HG03520 (cell line): Measurements from ENCODE around the gene CDK15.

ENCODE experiments used
- ATAC-seq: cut with Tn5 transposase; IDR thresholded peaks from one replicate; pipeline ENCODE4 v1.9.1; 2021; ENCODE audit warnings: mild to moderate bottlenecking, moderate library complexity; ENCODE audit not compliant: unreplicated experiment

The CDK15 gene

DNA sequence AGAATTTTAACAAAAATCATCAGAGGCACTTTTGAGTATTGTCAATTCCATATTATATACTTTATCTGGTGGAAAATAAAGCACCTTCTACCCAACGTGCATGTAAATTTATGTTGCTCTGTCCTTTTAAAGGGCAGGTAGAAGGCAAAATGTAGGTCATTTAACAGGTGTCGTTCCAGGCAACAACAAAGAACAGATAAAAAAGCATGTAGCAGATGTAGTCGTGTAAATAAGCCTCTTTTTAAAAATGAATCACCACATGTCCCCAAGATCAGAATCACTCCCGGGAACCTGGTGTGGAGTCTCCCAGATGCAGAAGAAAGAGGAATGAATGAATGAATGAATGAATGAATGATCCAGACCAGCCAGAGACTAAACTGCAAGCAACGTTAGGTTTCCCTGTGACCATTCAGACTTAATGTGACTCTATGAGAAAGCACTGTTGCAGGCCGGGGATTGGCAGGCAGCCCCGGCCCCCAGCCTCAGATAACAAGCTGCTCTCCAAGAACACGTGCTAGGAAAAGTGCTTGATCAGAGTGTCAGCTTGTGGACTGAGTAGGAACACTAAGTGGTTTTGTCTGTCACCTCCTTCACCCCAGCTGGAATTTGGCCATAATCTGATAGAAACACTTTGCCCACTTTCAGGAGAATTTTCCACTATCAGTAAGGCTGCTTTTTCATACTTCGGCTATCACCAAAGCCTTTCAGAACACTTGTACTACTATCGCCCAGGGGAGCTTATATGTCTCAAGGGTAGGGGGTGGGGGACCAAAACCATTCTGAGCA lies 100.6 kb downstream of the CDK15 start:
- ATAC-seq, result no peak

DNA sequence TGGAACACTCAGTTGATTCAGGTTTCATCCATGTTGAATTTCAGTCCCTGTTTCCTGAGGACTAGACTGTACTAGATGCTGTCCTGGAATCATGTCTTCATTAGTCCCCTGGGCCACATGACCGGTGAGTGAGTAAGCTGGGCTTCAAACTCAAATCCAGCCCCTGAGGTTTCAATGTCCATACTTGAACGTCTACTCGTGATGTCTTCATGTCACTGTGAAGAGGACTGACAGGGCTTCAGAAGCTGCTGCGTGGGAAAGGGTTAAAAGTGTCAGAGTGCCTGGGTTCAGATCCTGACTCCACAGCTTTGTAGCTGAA lies 101.2 kb downstream of the CDK15 start:
- no peak for ATAC-seq

DNA sequence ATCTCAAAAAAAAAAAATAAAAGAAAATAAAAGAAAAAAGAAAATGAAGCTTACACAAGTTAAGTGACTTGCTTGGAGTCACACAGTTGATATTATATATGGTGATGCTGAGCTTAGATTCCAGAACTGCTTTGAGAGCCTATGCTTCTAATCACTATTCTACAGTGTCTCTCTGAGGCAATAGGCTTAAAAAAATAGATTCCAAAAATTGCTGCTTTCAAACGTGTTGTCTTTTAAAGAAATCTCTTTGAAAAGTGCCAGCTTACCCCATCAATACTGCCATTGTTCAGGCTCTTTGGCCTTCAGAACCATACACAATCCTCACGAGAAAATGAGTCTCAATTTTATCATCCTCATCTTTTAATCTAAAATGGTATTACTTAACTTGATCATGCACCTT lies 102.6 kb downstream of the CDK15 start:
- no peak for ATAC-seq

DNA sequence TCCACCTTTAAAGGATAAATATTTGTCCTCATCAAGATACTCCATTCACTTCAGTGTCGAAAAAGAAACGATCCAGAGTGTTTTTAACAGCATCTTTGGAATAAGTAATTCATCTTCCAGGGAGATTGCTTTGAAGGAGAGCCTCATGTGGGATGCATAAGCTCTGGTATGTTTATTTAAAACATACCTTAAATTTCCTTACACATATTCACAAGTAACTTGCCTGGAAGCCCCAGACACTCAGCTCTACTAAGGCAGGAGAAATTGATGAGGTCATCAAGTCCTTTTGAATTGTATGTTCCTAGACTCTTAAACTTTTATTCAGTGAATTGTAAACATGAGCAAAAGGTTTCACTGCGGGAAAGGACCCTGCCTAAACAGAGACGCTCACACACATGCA lies 103.0 kb downstream of the CDK15 start:
- no peak for ATAC-seq

DNA sequence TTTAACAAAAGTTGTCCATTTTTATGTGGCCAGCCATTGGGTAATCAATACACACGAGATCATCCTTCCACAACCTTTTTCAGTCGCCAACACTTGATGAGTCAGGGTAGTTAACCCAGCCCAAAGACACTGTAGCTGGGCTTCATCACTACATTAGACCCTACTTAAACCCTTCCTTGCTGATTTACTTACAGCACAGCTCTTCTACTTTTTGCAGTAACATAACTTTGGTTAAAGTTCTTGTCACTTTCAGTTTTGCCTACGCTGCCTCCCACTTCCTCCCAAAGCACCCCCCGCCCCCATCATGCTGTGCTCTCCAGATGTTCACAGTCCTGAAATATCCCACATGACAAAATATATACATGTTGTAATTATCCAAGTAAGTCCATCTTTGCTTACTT lies 103.6 kb downstream of the CDK15 start:
- peak; percentile 56 for ATAC-seq

DNA sequence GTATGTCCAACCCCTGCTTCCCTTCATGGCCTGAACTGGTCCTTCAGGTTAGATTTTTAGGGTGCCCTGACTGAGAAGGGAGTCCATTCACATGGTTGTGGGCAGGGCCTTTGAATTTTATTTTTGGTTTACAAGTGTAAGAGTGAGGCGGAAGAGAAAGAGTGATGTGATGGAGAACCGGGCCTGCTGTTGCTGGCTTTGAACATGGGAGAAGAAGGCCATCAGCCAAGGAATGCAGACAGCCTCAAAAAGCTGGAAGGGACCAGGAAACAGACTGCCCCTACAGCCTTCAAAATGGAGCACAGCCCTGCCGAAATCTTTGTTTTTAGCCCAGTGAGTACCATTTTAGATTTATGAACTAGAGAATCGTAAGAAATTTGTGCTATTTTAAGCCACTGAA lies 105.0 kb downstream of the CDK15 start:
- no peak for ATAC-seq

DNA sequence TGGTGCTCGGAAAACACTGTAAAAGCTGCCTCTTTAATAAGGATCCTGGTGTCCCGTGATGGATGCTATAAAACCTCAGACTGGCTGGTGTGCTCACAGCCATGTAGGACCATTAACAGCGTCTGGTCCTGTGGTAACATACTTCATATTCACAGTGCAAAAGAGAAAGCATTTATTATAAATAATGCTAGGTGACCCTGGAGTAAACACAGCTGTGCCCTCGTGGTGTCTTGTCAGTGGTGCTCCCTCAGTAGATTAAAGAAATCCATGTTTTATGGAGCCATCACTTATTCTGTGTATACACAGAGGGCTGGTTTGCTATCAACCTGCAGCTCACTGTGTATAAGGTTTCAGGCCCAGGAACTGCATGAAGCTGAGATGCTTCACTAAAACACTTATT lies 106.9 kb downstream of the CDK15 start:
- ATAC-seq, result no peak

DNA sequence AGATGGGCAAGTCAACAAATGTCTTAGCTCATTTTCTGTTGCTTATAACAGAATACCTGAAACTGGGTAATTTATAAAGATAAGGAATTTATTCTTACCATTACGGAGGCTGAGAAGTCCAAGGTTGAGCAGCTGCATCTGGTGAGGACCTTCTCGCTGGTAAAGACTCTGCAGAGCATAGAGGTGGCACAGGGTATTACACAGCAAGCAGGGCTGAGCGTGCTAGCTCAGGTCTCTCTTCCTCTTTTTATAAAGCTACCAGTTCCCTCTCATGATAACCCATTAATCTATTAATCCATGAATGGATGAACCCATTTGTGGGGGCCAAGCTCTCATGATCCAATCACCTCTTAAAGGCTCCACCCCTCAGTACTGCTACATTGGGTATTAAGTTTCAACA lies 109.1 kb downstream of the CDK15 start:
- peak; percentile 88 for ATAC-seq

DNA sequence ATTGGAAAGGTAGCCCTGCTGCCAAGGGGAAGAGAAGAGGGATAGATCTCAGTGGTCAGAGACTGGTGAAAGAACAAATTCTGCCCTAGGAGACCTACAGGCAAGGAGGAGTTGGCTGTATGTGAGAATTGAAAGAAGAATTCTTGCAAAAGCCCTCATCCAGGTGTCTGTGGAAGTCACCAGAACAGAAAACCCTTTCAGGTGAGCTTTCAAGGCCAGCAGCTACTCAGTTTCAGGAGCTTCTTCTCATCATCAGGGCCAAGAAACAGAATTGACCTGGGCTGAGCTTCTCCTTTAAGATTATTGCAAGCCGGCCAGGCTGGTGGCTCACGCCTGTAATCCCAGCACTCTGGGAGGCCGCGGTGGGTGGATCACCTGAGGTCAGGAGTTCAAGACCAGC lies 110.2 kb downstream of the CDK15 start:
- no peak for ATAC-seq

DNA sequence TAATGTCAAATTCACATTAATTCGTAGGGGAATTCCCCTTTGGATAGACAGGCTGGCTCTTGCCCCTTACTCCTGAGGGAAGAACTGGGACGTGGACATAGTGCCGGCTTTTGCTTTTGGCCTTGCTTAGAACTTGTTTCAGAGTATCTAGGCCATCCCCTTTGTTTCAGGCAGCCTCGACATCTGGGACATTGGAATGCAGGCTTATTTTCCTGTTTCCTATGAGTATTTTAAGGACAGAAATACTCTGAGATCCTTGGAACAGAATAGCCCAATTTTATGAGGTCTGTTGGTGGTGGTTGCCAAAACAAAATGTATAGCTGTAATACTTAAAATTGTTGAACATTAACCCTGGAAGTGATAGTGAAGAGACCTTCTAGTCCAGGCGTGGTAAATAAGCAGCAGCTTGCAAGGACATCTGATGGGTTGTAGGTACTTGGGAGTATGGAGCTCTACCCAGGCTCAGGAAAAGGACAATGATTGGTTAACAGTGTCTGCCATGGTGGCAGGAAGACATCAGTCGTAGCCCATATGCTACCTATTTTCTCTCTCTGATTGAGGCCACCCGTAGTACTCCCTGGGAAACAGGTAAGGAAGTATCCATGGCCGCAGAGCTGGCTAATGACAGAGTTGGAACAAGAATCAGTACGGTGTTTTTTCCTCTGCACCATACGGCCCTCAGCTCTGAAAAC lies 112.4 kb downstream of the CDK15 start:
- ATAC-seq, result no peak

DNA sequence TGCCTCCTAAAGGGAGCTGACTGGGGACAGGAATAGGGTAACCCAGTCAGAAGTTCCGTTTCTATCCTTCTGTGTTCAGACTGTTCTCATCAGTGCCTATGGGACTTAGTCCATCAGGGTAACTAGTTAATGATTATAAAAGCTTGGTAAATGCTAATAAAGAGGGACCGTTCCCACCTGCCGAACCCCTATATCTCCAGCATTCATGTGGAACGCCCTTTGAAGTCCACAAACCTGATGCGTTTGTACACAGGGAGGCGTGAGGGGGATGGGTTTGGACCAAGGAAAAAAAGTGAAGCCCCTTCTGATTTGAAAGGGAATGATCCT lies 112.9 kb downstream of the CDK15 start:
- ATAC-seq, result no peak

DNA sequence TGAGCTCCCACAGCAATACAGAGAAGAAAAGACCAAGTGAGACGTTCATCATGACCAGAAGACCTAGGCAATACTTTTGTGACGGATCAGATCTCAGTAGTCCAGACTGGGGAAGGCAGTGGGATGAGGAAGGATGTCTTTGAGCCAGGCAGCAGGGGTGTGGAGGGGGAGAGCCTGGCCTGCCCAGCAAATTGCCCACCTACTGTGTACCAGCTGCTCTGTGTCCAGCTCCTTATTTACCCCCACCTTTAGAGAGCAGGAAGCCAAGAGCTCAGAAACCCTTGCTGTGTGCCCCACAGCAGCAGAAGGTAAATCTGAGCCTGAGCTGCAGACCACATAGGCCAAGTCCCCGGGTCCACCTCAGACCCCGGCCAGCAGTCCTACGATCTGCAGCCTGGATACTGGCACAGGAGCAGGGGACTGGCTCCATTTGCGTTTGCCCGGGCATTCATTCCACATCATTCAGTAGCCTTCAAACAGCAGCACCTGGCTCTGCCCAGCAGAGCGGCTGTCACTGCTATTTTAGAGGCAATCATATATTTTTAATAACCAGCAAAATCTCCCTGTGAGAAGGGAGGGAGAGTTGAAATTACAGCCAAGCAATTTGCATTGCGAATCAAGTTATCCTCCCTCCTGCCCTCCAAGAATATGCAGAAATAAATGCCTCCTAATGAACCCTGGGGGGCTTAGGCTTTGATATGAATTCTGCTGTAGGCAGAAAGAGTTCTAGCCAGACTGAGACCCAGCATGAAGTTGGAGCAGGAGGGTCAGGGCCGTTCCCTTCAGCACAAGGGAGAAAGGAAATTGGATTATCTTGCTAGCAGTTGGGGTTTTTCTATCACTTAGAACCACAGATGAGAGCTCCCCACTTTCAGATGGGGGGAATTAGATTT lies 117.3 kb downstream of the CDK15 start:
- no peak for ATAC-seq

DNA sequence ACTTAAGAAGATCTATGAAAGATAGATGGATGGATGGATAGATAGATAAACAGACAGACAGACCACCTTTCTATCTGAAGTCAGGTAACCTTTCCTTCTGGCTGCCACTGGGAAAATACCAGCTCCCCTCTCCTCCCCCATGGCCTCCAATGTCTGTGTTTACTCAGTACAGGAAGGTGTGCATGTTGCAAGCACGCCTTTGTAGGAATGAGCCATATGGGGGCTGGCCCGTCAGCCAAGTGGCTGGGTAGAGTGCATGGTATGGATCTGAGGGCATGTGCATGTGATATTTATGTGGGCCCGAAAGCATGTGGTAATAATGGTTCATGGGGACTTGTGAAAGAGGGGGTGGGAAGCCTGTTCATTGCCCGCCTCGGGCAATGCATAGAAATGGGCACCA lies 118.1 kb downstream of the CDK15 start:
- no peak for ATAC-seq

DNA sequence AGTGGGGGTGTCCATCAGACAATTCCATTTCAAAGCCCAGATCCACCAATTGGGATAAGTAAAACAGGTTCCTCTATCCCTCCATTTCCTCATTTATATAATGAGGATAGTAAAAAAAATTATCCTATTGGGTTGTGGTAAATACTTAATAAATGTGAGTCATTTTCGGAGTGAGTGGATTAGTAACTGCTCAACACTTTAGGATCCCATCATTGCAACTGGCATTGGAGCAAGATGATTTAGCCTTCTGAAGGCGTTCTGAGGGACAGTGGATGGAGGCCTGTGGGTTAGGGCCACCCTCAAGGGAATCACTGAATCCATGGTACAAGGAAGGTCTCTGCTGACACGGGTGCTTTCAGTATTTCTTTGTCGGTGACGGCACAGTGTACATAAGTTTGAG lies 118.7 kb downstream of the CDK15 start:
- ATAC-seq, result no peak

DNA sequence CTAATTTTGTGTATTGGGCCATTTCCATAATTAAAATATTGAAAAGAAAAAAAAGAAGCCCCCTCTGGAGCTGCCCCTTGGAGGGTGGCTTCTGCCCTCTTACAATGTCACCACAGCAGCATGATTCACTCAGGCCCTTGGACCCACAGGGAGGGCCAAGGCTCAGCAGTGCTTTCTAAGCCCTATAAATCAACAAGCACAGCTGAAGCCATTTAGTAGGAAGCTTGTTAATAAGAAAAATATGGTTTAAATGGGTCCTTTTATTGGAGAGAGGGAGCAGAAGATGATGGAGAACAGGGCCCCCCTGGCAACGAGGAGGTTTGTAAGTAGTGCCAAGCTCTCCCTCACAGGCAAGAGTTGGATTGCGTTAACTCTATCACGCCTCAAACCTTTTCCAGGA lies 119.7 kb downstream of the CDK15 start:
- ATAC-seq, result no peak

DNA sequence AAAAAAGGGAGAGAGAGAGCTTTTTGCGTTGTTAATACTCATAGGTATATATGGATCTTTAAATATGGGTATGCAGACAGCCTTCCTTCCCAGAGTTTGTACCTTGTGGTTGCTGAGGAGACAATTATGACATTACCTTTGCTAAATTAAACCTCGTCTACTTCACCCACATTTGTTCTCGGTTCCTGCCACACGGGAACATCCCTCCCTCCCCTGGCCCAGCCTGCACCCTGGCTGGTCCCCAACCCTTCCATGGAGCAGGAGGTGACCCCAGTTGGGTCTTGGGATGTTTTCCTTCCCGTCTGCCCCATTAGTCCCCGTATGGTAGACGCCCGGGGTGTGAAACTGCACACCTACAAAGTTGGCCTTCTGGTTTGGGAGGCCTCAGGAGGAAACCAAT lies 122.0 kb downstream of the CDK15 start:
- ATAC-seq, result no peak

DNA sequence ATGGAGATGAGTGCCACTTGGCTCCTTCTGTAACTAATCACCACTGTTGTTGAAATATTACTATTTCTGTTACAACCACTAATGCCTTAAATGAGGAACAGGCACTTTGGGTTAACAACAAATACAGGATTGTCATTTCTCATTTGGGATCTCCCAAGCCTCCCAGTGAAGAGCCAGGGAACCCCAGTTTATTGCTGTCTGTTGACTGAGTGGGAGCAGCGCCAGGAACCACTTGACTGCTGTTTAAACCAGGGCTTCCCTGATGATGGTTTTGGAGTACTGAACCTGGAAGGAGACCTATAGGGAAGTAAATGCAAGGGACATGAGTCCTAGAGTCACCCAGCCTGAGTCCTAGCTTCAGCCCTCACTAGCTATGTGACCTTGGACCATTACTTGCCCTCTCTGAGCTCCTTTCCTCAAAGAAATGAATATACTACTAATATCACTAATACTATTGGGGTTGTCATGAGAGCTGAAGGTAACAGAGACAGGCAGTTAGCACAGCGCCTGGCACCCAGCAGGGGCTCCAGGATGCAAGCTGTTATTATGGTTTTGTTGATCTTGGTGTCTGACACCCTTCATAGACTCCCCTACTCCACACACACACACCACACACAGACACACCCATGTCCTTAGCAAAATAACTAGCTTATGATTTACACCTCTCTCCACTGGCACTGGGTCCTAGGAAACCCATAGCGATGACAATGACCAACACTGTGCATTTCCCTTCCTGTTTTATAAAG lies 123.1 kb downstream of the CDK15 start:
- ATAC-seq, result no peak

DNA sequence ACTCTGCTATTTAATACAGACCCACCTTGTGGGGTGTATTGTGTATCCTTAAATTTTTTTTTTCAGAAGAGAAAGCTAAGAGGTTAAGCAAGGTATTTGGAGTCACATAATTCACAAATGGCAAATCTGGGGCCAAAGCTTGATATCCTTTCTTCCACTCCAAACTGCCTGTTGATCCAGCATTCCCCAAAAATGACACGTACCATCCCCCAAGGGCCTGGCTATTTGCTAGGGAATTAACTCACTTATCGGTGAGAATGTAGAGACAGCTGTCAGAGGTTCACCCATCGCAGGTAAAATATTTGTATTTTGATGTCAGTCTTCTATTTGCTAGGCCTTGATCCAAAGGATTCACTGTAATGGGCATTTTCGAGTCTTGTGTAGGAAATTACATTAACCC lies 123.7 kb downstream of the CDK15 start:
- no peak for ATAC-seq

DNA sequence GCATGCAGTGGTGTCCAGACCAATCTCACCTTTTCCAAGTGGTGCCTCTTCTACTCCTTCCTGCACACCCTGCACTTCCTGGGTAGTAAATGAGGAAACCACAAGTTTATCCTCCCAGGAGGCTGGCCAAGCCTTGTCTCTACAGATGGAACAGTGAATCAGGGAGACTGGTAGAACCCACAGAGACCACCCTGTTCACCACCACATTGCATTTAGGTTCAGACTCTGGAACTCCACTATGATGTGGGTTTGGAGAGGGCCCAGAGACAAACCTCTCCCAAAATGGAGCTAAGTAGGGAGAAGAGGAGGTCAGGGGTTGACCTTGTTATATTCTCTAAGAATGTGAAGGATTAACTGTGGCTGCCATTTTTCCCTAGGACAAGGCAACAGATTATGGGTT lies 124.5 kb downstream of the CDK15 start:
- no peak for ATAC-seq

DNA sequence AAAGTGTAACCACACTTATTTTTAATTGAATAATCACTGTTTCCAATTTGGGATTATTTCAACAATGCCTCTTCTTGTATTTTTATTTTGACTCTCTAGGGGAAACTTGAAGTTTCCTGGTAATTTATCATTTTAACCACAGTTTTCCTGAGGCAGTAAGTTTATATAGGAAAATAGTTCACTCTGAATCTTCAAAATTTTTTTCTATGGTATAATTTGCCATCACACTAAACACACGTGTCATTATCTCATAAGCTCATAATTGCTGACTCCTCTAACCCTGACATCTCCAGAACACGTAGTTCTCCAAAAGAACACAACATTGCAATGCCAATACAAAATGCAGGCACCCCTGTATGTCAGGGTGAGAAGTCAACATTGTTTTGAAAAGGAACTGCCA lies 125.1 kb downstream of the CDK15 start:
- no peak for ATAC-seq

DNA sequence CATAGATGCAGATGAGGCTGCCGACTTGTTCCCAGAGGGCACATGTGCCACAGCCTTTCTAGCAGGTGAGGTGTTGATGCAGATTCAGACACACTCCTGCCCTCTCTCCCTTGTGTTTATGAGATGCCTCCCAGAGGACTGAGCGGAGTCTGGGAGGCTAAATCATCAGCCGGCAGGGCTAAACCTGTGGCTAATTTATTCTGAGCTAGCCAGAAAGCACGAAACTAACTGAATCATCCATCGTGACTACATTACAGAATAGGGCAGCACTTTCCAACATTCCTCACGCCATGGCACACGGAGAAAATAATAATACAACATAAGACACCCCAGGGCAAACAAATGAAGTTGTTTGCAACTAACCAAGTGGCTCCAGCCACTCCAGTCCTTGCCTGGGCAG lies 125.6 kb downstream of the CDK15 start:
- ATAC-seq, result no peak
